Mucosa of descending colon (tissue), 3 donors: ENCODE results near the gene RPTN. TPM values are rescaled to one million over a fixed set of nuclear protein-coding genes. Genes with fewer than 3 reads are reported as not detected.

Source experiments
- total RNA-seq, 3 donors: library from RNA; stranded (reverse); fragmentation: NEBNext Ultra II Directional in 2 of 3; extraction: Animal tissue kit (Norgen Biotek cat#: 25700) in 2 of 3; gene quantifications; one replicate each; pipeline versions ENCODE4 v1.2.1 to v1.2.4, GENCODE V29; 2021 to 2023
- donor health status: DM: no; HTN: no; CAD: no; lungs with moderate emphysema.
- donor health status: DM: no; HTN: no; CAD: no.
- donor health status: DM: no; HTN: yes; CAD: no.

The RPTN gene
- total RNA-seq, 3 donors from 2014 or later: not detected

Other genes with a start within 250 kb of the RPTN start
- gene THEM4, start 249.7 kb downstream of the RPTN start, total RNA-seq: 10 to 100 TPM in 2 of 3 donors, 1 to 10 TPM in 1; 9.1 to 12.7 (median 11.3) TPM
- gene S100A10, start 165.4 kb downstream of the RPTN start, total RNA-seq: 1,000 to 10,000 TPM in 2 of 3 donors, 100 to 1,000 TPM in 1; 540 to 1,335 (median 1,083) TPM
- 100 to 1,000 TPM in 1 of 3 donors, 10 to 100 TPM in 2; 88.8 to 230 (median 93.8) TPM for gene S100A11, start 122.2 kb downstream of the RPTN start, total RNA-seq
- gene TCHHL1, start 70.2 kb downstream of the RPTN start, total RNA-seq: not detected
- under 1 TPM in 2 of 3 donors, not detected in 1; 0.05 to 0.09 TPM for gene TCHH, start 43.8 kb downstream of the RPTN start, total RNA-seq
- not detected for gene HRNR, start 65.0 kb upstream of the RPTN start, total RNA-seq
- not detected for gene FLG, start 166.0 kb upstream of the RPTN start, total RNA-seq
- gene FLG2, start 200.8 kb upstream of the RPTN start, total RNA-seq: not detected